Ishikawa (cell line): ENCODE results near the gene ZBTB7C.

Experiments used
- CEBPB ChIP-seq: IDR thresholded peaks from 2 replicates; pipeline ENCODE4 v1.6.1; 2012
- CREB1 ChIP-seq: IDR thresholded peaks from 2 replicates; pipeline ENCODE4 v1.6.1; 2012; ENCODE audit warnings: low read depth
- EGR1 ChIP-seq: IDR thresholded peaks from 2 replicates; pipeline ENCODE4 v1.6.1; 2012
- EP300 ChIP-seq: IDR thresholded peaks from 2 replicates; pipeline ENCODE4 v1.6.1; 2012; ENCODE audit warnings: borderline replicate concordance
- FOXM1 ChIP-seq: IDR thresholded peaks from 2 replicates; pipeline ENCODE4 v1.6.1; 2012; ENCODE audit warnings: low read depth, borderline replicate concordance
- RAD21 ChIP-seq: IDR thresholded peaks from 2 replicates; pipeline ENCODE4 v1.6.1; 2012; ENCODE audit warnings: low read depth
- TAF1 ChIP-seq: IDR thresholded peaks from 2 replicates; pipeline ENCODE4 v1.6.1; 2012; ENCODE audit warnings: low read depth, mild to moderate bottlenecking
- TEAD4 ChIP-seq: IDR thresholded peaks from 2 replicates; pipeline ENCODE4 v1.6.1; 2012
- TF ChIP-seq, protein P1 (sequence below): IDR thresholded peaks from 2 replicates; pipeline ENCODE4 v1.6.1; 2012; ENCODE audit warnings: low read depth, mild to moderate bottlenecking

GRCh38 chr18:48244530-48244929, 164.7 kb downstream of the ZBTB7C start:
- TF ChIP-seq RAD21 (no peak), EGR1 (no peak), EP300 (no peak), CREB1 (no peak), FOXM1 (no peak), TAF1 (no peak), TEAD4 (no peak), CEBPB (no peak)
- TF ChIP-seq, protein P1, sequence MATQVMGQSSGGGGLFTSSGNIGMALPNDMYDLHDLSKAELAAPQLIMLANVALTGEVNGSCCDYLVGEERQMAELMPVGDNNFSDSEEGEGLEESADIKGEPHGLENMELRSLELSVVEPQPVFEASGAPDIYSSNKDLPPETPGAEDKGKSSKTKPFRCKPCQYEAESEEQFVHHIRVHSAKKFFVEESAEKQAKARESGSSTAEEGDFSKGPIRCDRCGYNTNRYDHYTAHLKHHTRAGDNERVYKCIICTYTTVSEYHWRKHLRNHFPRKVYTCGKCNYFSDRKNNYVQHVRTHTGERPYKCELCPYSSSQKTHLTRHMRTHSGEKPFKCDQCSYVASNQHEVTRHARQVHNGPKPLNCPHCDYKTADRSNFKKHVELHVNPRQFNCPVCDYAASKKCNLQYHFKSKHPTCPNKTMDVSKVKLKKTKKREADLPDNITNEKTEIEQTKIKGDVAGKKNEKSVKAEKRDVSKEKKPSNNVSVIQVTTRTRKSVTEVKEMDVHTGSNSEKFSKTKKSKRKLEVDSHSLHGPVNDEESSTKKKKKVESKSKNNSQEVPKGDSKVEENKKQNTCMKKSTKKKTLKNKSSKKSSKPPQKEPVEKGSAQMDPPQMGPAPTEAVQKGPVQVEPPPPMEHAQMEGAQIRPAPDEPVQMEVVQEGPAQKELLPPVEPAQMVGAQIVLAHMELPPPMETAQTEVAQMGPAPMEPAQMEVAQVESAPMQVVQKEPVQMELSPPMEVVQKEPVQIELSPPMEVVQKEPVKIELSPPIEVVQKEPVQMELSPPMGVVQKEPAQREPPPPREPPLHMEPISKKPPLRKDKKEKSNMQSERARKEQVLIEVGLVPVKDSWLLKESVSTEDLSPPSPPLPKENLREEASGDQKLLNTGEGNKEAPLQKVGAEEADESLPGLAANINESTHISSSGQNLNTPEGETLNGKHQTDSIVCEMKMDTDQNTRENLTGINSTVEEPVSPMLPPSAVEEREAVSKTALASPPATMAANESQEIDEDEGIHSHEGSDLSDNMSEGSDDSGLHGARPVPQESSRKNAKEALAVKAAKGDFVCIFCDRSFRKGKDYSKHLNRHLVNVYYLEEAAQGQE: no peak
